Activated CD4-positive, CD25-positive, alpha-beta regulatory T cell treated with anti-CD3 and anti-CD28 coated beads, Interleukin-2, amount 50 U/mL, for 16 hours (primary cell): ENCODE measurements around the gene AHDC1.
"Not testable (repeated sequence)": the region's sequence is repeated elsewhere in the genome, so short reads cannot be mapped to it uniquely, and the experiment has no call there.

Experiments used
- DNase-seq: peaks from one replicate; pipeline ENCODE4 v3.0.0-alpha.2; 2020; ENCODE audit warnings: low read depth, low spot score

Gene AHDC1

GRCh38 chr1:27633298-27633610 lies 29.3 kb upstream of the AHDC1 start:
- no peak for DNase-seq

- no peak for DNase-seq
Observed at GRCh38 chr1:27632387-27633297, 28.7 kb upstream of the AHDC1 start.

- DNase-seq = no peak
Observed at GRCh38 chr1:27630859-27631491, 27.0 kb upstream of the AHDC1 start.

GRCh38 chr1:27628712-27629111 lies 24.8 kb upstream of the AHDC1 start:
- no peak for DNase-seq

- DNase-seq = not testable (repeated sequence)
Observed at GRCh38 chr1:27627733-27628132, 23.8 kb upstream of the AHDC1 start.

GRCh38 chr1:27627061-27627460 lies 23.1 kb upstream of the AHDC1 start:
- no peak for DNase-seq

- DNase-seq = no peak
Observed at GRCh38 chr1:27626031-27626935, 22.3 kb upstream of the AHDC1 start.

GRCh38 chr1:27624467-27625178 lies 20.7 kb upstream of the AHDC1 start:
- no peak for DNase-seq

GRCh38 chr1:27623327-27624212 lies 19.6 kb upstream of the AHDC1 start:
- DNase-seq = no peak

- DNase-seq = no peak
Observed at GRCh38 chr1:27622828-27623227, 18.9 kb upstream of the AHDC1 start.

GRCh38 chr1:27621051-27621920 lies 17.3 kb upstream of the AHDC1 start:
- no peak for DNase-seq

GRCh38 chr1:27619782-27620438 lies 16.0 kb upstream of the AHDC1 start:
- not testable (repeated sequence) for DNase-seq

GRCh38 chr1:27618341-27619082 lies 14.6 kb upstream of the AHDC1 start:
- no peak for DNase-seq

- DNase-seq = no peak
Observed at GRCh38 chr1:27617420-27617819, 13.5 kb upstream of the AHDC1 start.

GRCh38 chr1:27616441-27616840 lies 12.5 kb upstream of the AHDC1 start:
- DNase-seq = no peak

GRCh38 chr1:27615346-27616192 lies 11.6 kb upstream of the AHDC1 start:
- DNase-seq = no peak

GRCh38 chr1:27614625-27615344 lies 10.8 kb upstream of the AHDC1 start:
- DNase-seq = no peak
